GM18520 (cell line): ENCODE data around the gene FOXC2.

Experiments used
- ATAC-seq: cut with Tn5 transposase; IDR thresholded peaks from one replicate; pipeline ENCODE4 v1.9.1; 2021; ENCODE audit not compliant: unreplicated experiment

Gene FOXC2

DNA sequence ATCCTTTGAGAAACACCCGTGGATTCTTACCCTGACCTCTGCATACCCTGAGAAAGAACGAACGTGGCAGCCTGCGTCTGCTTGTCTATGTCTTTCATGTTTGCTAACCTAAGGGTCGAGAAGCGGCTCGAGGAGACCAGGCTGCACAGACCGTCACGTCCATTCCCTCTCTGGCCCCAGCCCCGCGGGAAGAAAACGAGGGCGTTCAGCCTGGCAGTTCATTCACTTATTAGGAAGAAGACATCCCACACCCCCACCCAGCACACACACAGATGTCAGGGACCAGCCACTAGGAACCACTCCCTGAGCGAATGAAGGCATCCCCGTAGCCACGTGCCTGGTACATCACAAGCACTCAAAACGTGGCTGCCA, 10.9 kb upstream of the FOXC2 start:
- ATAC-seq: no peak

DNA sequence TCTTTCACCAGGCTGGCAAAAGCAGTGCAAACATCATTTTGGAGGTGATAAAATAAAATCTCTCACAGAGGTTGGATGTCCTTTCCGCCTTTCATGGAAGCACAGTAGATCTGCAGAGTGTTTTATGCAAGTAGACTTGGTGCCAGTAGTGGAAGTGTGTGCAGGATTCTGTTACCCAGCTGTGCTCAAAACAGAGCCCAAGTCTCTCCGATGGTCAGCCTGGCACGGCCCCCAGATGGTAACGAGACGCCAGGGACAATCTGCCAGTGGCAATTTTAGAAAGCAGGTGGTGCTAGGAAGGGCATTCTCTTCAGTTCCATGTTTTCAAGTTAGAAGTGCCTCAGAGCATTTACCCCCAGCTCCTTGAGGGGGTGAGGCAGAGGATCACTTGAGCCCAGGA, 10.1 kb upstream of the FOXC2 start:
- no peak for ATAC-seq

GRCh38 chr16:86557587-86557986, 9.0 kb upstream of the FOXC2 start:
- no peak for ATAC-seq

DNA sequence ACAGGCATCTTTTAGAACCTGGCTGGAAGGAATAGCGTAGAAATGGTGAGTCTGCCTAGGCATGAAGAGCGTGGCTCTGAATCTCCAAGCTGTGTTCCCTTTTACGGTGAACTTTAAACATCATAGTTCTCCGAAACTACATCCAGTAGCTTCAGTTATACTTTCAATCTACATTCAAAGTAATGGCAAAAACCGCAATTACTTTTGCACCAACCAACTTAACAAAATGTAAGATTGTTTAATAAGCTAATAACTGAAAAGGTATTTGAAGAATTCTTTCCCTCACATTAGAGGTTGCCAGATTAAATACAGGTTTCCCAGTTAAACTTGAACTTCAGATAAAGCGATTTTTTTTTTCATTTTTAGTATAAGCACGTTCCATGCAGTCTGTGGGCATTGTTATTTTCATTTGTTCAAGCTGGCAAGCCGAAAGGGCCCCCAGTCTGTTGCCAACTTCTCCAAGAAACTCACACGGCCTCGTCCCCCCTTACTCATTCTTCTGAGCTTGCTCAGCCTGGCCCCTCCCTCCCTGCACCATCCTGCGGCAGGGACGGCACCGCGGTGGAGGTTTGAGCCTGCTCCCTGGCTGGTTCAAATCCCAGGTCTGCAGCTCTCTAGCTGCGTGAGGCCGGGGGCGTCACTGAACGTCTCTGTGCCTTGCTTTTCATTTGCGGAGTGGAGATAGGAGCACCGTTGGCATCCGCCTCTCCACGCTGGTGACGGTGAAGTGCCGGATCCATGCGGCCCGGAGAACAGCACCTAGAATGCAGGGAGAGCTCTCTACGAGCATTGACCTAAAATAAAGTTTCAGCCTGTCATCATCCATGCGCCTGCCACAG, 8.1 kb upstream of the FOXC2 start:
- ATAC-seq: no peak

DNA sequence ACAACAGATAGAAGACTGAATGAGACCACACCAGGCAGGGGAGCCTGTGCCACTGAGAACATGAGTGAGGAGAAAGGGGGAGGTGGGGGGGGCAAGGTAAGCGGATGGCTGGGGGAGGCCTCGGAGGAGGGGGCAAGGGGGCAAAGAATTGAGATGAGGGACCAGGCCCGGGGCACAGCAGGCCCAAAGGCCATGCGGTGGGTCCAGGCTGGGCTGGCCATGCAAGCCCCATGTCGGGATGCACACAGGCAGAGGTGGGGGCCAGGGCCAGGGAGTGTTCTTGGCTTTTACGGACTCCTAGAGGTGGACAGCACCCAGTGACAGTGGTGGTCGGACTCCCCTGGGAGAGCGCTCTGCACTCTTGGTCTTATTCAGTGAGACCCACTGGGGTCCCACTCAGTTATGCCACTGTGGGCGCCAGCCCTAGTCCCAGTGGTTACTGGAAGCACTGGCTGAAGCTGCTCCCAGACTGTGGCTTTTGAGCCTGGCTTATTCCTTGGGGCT, 6.8 kb upstream of the FOXC2 start:
- ATAC-seq: no peak

DNA sequence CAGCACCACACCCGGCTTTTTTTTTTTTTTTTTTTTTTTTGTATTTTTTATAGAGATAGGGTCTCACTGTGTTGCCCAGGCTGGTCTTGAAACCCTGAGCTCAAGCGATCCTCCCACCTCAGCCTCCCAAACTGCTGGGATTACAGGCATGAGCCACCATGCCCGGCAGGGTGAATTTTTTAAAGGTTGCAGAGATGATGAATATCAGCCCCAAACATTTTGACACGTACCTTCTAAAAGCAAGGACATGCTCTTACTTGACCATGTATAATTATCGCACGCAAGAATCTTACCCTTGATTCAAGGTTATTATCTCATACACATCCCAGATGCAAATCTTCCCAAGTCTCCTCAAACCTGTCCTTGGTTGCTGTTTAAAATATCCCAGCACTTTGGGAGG, 4.3 kb upstream of the FOXC2 start:
- ATAC-seq: no peak

GRCh38 chr16:86563469-86564345, 2.9 kb upstream of the FOXC2 start:
- ATAC-seq: no peak

DNA sequence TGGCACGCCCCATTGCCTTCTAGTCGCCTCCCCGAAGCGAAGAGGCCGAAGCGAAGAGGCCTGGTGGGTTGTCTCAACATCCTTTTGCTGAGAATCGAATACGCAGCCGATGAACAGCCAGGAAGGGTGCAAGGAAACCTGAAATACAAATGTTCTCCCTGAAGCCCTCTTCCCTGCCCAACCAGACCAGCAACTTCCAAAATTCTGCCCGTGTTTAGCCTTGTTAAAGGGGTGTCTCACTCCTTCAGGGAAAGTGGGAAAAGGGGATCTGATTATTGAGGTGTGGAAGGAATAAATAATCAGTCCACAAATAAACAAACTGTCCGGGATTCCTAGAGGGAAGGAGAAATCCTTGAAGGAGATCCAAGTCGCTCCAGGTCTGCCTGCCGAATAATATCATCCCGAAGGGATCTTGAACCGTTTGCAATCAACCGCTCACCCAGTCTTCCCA, 1.4 kb upstream of the FOXC2 start:
- ATAC-seq: no peak

- ATAC-seq: no peak
Measured at GRCh38 chr16:86565644-86566511, 751 bp upstream of the FOXC2 start.

DNA sequence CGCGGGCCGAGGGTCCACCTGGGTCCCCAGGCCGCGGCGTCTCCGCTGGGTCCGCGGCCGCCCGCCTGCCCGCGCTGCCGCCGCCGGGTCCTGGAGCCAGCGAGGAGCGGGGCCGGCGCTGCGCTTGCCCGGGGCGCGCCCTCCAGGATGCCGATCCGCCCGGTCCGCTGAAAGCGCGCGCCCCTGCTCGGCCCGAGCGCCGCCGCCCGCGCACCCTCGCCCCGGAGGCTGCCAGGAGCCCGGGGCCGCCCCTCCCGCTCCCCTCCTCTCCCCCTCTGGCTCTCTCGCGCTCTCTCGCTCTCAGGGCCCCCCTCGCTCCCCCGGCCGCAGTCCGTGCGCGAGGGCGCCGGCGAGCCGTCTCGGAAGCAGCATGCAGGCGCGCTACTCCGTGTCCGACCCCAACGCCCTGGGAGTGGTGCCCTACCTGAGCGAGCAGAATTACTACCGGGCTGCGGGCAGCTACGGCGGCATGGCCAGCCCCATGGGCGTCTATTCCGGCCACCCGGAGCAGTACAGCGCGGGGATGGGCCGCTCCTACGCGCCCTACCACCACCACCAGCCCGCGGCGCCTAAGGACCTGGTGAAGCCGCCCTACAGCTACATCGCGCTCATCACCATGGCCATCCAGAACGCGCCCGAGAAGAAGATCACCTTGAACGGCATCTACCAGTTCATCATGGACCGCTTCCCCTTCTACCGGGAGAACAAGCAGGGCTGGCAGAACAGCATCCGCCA, 504 bp downstream of the FOXC2 start:
- ATAC-seq: no peak

DNA sequence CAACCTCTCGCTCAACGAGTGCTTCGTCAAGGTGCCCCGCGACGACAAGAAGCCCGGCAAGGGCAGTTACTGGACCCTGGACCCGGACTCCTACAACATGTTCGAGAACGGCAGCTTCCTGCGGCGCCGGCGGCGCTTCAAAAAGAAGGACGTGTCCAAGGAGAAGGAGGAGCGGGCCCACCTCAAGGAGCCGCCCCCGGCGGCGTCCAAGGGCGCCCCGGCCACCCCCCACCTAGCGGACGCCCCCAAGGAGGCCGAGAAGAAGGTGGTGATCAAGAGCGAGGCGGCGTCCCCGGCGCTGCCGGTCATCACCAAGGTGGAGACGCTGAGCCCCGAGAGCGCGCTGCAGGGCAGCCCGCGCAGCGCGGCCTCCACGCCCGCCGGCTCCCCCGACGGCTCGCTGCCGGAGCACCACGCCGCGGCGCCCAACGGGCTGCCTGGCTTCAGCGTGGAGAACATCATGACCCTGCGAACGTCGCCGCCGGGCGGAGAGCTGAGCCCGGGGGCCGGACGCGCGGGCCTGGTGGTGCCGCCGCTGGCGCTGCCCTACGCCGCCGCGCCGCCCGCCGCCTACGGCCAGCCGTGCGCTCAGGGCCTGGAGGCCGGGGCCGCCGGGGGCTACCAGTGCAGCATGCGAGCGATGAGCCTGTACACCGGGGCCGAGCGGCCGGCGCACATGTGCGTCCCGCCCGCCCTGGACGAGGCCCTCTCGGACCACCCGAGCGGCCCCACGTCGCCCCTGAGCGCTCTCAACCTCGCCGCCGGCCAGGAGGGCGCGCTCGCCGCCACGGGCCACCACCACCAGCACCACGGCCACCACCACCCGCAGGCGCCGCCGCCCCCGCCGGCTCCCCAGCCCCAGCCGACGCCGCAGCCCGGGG, 1.3 kb downstream of the FOXC2 start:
- ATAC-seq: no peak

- ATAC-seq: no peak
Measured at GRCh38 chr16:86568677-86569623, 2.3 kb downstream of the FOXC2 start.

DNA sequence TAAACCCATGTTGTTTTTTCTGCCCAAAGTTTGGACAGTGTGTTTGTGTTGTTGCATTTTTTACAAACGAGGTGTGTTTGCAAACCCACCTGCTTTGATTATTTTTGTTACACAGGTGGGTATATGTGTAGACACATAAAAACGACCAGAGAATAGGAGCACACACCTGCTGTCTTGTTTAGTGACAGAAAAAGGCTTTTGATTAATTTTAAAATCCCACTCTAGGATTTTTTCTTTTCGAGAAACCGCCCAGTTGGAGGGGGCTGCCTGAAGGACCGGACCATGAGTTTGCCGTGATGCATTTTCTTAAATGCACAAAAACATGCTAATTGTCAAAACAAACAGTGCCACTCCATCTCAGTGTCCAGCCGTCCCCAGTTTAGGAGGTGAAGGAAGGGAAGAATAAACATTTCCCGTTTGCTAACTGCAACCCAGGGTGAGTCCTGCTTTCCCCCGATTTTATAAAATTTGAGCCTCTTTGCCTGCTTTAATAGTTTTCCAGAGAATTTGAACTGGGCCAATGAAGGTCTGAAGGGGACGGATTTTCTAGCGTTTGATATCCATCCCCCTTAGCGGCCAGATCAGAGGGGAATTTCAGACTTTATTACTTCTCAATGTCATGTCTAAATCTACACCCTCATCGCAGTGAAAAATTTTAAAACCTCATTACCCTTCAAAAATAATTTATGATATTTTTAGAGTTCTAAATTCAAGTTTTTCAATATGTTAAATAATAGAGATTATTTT, 3.2 kb downstream of the FOXC2 start:
- no peak for ATAC-seq

- no peak for ATAC-seq
Measured at GRCh38 chr16:86570558-86571529, 4.2 kb downstream of the FOXC2 start.

- ATAC-seq: no peak
Measured at GRCh38 chr16:86571530-86571915, 4.9 kb downstream of the FOXC2 start.

GRCh38 chr16:86572041-86572521, 5.5 kb downstream of the FOXC2 start:
- ATAC-seq: no peak
